DOHH2 (cell line): ENCODE results near the gene AJAP1.

Experiments used
- H3F3A ChIP-seq: fragments of 200-600 bp; sonication (generic), shearing (Covaris generic); 2 replicates; pipeline ENCODE4 v1.6.0; 2016; ENCODE audit warnings: antibody characterized with exemption, mild to moderate bottlenecking; ENCODE audit not compliant: control insufficient read depth, insufficient read depth
- H3K27ac ChIP-seq: fragments of 200-600 bp; sonication (generic); 2 replicates; pipeline ENCODE4 v1.5.1; 2014; ENCODE audit warnings: low read depth, mild to moderate bottlenecking, low read length, moderate library complexity
- H3K27me3 ChIP-seq: fragments of 200-600 bp; sonication (generic); 2 replicates; pipeline ENCODE4 v1.6.1; 2014; ENCODE audit warnings: mild to moderate bottlenecking, low read length, mixed read lengths; ENCODE audit not compliant: control insufficient read depth
- H3K36me3 ChIP-seq: fragments of 200-600 bp; sonication (generic); 2 replicates; pipeline ENCODE4 v1.6.1; 2014; ENCODE audit warnings: mild to moderate bottlenecking, low read length, moderate library complexity, mixed read lengths; ENCODE audit not compliant: control insufficient read depth
- H3K4me1 ChIP-seq: fragments of 200-600 bp; sonication (generic); 2 replicates; pipeline ENCODE4 v1.6.1; 2014; ENCODE audit warnings: mild to moderate bottlenecking, low read length, mixed read lengths; ENCODE audit not compliant: control insufficient read depth
- H3K4me2 ChIP-seq: fragments of 200-600 bp; sonication (generic); 2 replicates; pipeline ENCODE4 v1.6.0; 2014; ENCODE audit warnings: mild to moderate bottlenecking, low read length, moderate library complexity
- H3K4me3 ChIP-seq: fragments of 200-600 bp; sonication (generic); 2 replicates; pipeline ENCODE4 v1.5.1; 2014; ENCODE audit warnings: mild to moderate bottlenecking, low read length, mixed read lengths
- H3K79me2 ChIP-seq: fragments of 200-600 bp; sonication (generic); 2 replicates; pipeline ENCODE4 v1.6.1; 2014; ENCODE audit warnings: mild to moderate bottlenecking, low read length, mixed read lengths; ENCODE audit not compliant: control insufficient read depth
- H3K9me2 ChIP-seq: fragments of 200-600 bp; sonication (generic); replicated peaks from 2 replicates; pipeline ENCODE4 v1.6.1; 2014; ENCODE audit warnings: mild to moderate bottlenecking, low read length, mixed read lengths; ENCODE audit not compliant: control insufficient read depth
- H3K9me3 ChIP-seq: fragments of 200-600 bp; sonication (generic); 2 replicates; pipeline ENCODE4 v1.6.1; 2014; ENCODE audit warnings: antibody characterized with exemption, low read length, mixed read lengths; ENCODE audit not compliant: control insufficient read depth, insufficient read depth
- H4K20me1 ChIP-seq: fragments of 200-600 bp; sonication (generic); 2 replicates; pipeline ENCODE4 v1.6.0; 2014; ENCODE audit warnings: low read depth, mild to moderate bottlenecking, antibody characterized with exemption, low read length, moderate library complexity; ENCODE audit not compliant: control insufficient read depth, insufficient read depth
- CTCF ChIP-seq: fragments of 200-600 bp; sonication (generic); IDR thresholded peaks from one replicate; pipeline ENCODE4 v1.5.1; 2014; ENCODE audit warnings: antibody characterized with exemption, mild to moderate bottlenecking, low read depth, low read length; ENCODE audit not compliant: poor library complexity, severe bottlenecking
- EZH2phosphoT487 ChIP-seq: fragments of 200-600 bp; sonication (generic); IDR thresholded peaks from 2 replicates; pipeline ENCODE4 v1.6.1; 2017; ENCODE audit warnings: borderline replicate concordance, mild to moderate bottlenecking, antibody characterized with exemption, low read length, moderate library complexity, mixed read lengths

Gene AJAP1

GRCh38 chr1:4670265-4670664 lies 15.9 kb downstream of the AJAP1 start:
- Histone ChIP-seq H3K9me2 (no peaks in the 10 kb centered on the region), H3K9me3 (no peaks in the 10 kb centered on the region), H3K4me1 (no peaks in the 10 kb centered on the region), H3K27me3 (no peaks in the 10 kb centered on the region), H3K79me2 (no peaks in the 10 kb centered on the region), H4K20me1 (no peaks in the 10 kb centered on the region), H3K4me3 (no peak overlapping the region), H3F3A (no peaks in the 10 kb centered on the region), H3K36me3 (no peaks in the 10 kb centered on the region), H3K27ac (no peak overlapping the region), H3K4me2 (no peak overlapping the region)
- no peak for TF ChIP-seq EZH2phosphoT487

DNA sequence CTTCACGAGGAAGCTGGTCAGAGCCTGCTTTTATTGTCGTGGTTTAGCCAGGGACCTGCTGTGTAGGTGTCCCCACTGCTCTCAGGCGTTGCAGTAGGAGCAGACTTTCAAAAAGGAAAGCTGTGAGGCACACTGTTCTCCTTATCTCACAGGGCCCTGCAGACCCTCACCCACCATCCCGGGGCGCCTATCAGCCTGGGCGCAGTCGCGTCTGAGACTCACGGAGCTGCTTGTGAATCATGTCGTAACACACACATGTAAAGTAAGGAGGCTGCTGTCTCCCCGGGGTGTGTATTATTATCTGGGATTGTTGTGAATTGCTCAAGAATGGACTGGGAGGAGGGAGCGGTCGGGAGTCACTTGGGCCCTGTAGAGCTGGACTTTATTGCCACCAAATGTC lies 17.4 kb downstream of the AJAP1 start:
- Histone ChIP-seq H4K20me1 (no peaks in the 10 kb centered on the region), H3K27ac (no peak overlapping the region), H3K4me1 (no peaks in the 10 kb centered on the region), H3K36me3 (no peaks in the 10 kb centered on the region), H3K79me2 (no peaks in the 10 kb centered on the region), H3K4me3 (no peak overlapping the region), H3K9me2 (no peaks in the 10 kb centered on the region), H3F3A (no peaks in the 10 kb centered on the region), H3K9me3 (no peaks in the 10 kb centered on the region), H3K27me3 (no peaks in the 10 kb centered on the region), H3K4me2 (no peak overlapping the region)
- TF ChIP-seq EZH2phosphoT487 (no peak), CTCF (no peak)

- no peaks in the 10 kb centered on the region for H3K79me2 ChIP-seq
- H3K4me3 ChIP-seq = no peak overlapping the region
- no peaks in the 10 kb centered on the region for H3F3A ChIP-seq
- no peaks in the 10 kb centered on the region for H3K36me3 ChIP-seq
- no peaks in the 10 kb centered on the region for H3K9me3 ChIP-seq
- no peaks in the 10 kb centered on the region for H4K20me1 ChIP-seq
- no peaks in the 10 kb centered on the region for H3K4me1 ChIP-seq
- TF ChIP-seq CTCF (no peak), EZH2phosphoT487 (no peak)
- H3K9me2 ChIP-seq = no peaks in the 10 kb centered on the region
- H3K27ac ChIP-seq = no peak overlapping the region
- no peaks in the 10 kb centered on the region for H3K27me3 ChIP-seq
- H3K4me2 ChIP-seq = no peak overlapping the region
Measured at GRCh38 chr1:4673494-4673893, 19.1 kb downstream of the AJAP1 start.

- Histone ChIP-seq H3K4me3 (no peak overlapping the region), H3K27ac (no peak overlapping the region), H3K9me3 (no peaks in the 10 kb centered on the region), H3K36me3 (no peaks in the 10 kb centered on the region), H3K79me2 (no peaks in the 10 kb centered on the region), H3K4me2 (no peak overlapping the region), H3F3A (no peaks in the 10 kb centered on the region), H4K20me1 (no peaks in the 10 kb centered on the region), H3K27me3 (no peaks in the 10 kb centered on the region), H3K4me1 (no peaks in the 10 kb centered on the region), H3K9me2 (no peaks in the 10 kb centered on the region)
- no peak for TF ChIP-seq EZH2phosphoT487
- TF ChIP-seq CTCF = no peak
Measured at GRCh38 chr1:4674117-4674516, 19.7 kb downstream of the AJAP1 start.
